CD4-positive, alpha-beta T cell (primary cell): Measurements from ENCODE around the gene SIN3A. TPM values are rescaled to one million over a fixed set of nuclear protein-coding genes. Genes with fewer than 3 reads are reported as not detected.

Source experiments
- ATAC-seq: fragments of 200-7000 bp; cut with Tn5 transposase; one replicate; pipeline ENCODE4 v1.10.0; 2022; ENCODE audit warnings: mild to moderate bottlenecking; ENCODE audit not compliant: poor library complexity
- CTCF ChIA-PET: fragments of 350-600 bp; sonication (Branson Sonifier 250); formaldehyde crosslinking; loops from one replicate; lab custom pipeline; 2021; ENCODE audit warnings: antibody characterized with exemption, inconsistent platforms; lab: Charles Lee
- POLR2A ChIA-PET: fragments of 350-600 bp; sonication (Branson Sonifier 250); formaldehyde crosslinking; loops from one replicate; lab custom pipeline; 2021; ENCODE audit warnings: antibody characterized with exemption, inconsistent platforms; lab: Charles Lee
- DNase-seq, 14 experiments: peaks; one replicate each; pipeline ENCODE4 v3.0.0-alpha.2; 2013 to 2020; ENCODE audit warnings: mixed read lengths in 2 of 14
- H3K27ac ChIP-seq, 2 donors: one replicate each; pipeline versions ENCODE4 v1.5.1 to v1.7.0; 2013; ENCODE audit warnings: low read length in 2 of 2, low read depth in 1 of 2, mild to moderate bottlenecking in 1 of 2
- H3K27me3 ChIP-seq, 2 experiments: 1 replicate in 1 of 2; 2 replicates in 1 of 2; pipeline versions ENCODE4 v1.6.1 to v1.7.0; 2013; ENCODE audit warnings: low read length in 2 of 2, control low read depth in 1 of 2, mild to moderate bottlenecking in 1 of 2, moderate library complexity in 1 of 2; ENCODE audit not compliant: insufficient read depth in 2 of 2, control insufficient read depth in 1 of 2
- H3K36me3 ChIP-seq: one replicate; pipeline ENCODE4 v1.6.1; 2013; ENCODE audit warnings: low read length, control low read depth; ENCODE audit not compliant: insufficient read depth
- H3K4me1 ChIP-seq: one replicate; pipeline ENCODE4 v1.6.1; 2013; ENCODE audit warnings: low read length, control low read depth; ENCODE audit not compliant: insufficient read depth
- H3K4me3 ChIP-seq: one replicate; pipeline ENCODE4 v1.5.1; 2013; ENCODE audit warnings: mild to moderate bottlenecking, low read length, moderate library complexity
- H3K9me3 ChIP-seq, 2 experiments: 1 replicate in 1 of 2; 2 replicates in 1 of 2; pipeline versions ENCODE4 v1.6.1 to v1.7.0; 2013; ENCODE audit warnings: low read length in 2 of 2, mild to moderate bottlenecking in 2 of 2, control low read depth in 1 of 2, moderate library complexity in 1 of 2; ENCODE audit not compliant: control insufficient read depth in 1 of 2, insufficient read depth in 1 of 2
- H3K27ac Mint-ChIP-seq: one replicate; pipeline ENCODE4 v1.8.0; 2020; ENCODE audit warnings: mixed read lengths
- H3K27me3 Mint-ChIP-seq: one replicate; pipeline ENCODE4 v1.8.0; 2021; ENCODE audit warnings: mixed read lengths
- H3K36me3 Mint-ChIP-seq: one replicate; pipeline ENCODE4 v1.8.0; 2021; ENCODE audit warnings: low read depth, mixed read lengths
- H3K4me1 Mint-ChIP-seq: one replicate; pipeline ENCODE4 v1.8.0; 2021; ENCODE audit warnings: low read depth, mixed read lengths
- H3K4me3 Mint-ChIP-seq: one replicate; pipeline ENCODE4 v1.8.0; 2020; ENCODE audit warnings: mild to moderate bottlenecking, mixed read lengths
- H3K9me3 Mint-ChIP-seq: one replicate; pipeline ENCODE4 v1.8.0; 2020; ENCODE audit warnings: mixed read lengths
- CTCF ChIP-seq: fragments of 200-600 bp; IDR thresholded peaks from one replicate; pipeline ENCODE4 v1.8.0; 2022; ENCODE audit warnings: antibody characterized with exemption, mild to moderate bottlenecking
- intact Hi-C, 2 experiments: fragments of 100-400 bp; cut with DNase I in 1 of 2; cut with micrococcal nuclease in 1 of 2; formaldehyde crosslinking; loops; one replicate each; pipeline versions ENCODE4 v1.15.1 to v1.9.0; 2023 to 2025; cut with DNase I, micrococcal nuclease
- total RNA-seq, 174 experiments: library from RNA in 2 of 174; stranded (reverse) in 2 of 174; gene quantifications; one replicate each; pipeline ENCODE4 v1.2.3 and lab custom pipeline; 2021 to 2026

The SIN3A gene
- total RNA-seq, 2 experiments from 2014 or later, result 136 to 141 TPM

- Histone ChIP-seq H3K27me3 (no peaks in the 10 kb centered on the region), H3K4me3 (no peak overlapping the region), H3K27ac (no peak overlapping the region), H3K4me1 (peaks cover 18% of the 10 kb centered on the region), H3K36me3 (peaks cover 29% of the 10 kb centered on the region), H3K9me3 (peaks cover 9 to 25% of the 10 kb centered on the region in 2 experiments)
- CTCF ChIA-PET, result interaction anchor here (2.5 kb wide), 1 partner anchor 13 kb away, joined by 9 read pairs; the partner anchor contains the start of gene MAN2C1
- POLR2A ChIA-PET, result interaction anchor here (1.9 to 9.6 kb wide), 2 partner anchors 14 to 97 kb away, joined by 5 to 146 read pairs; partner anchors contain the start of genes MAN2C1 and SIN3A
- no peak overlapping the region for H3K4me3 Mint-ChIP-seq
- H3K9me3 Mint-ChIP-seq, result peaks cover 7% of the 10 kb centered on the region
- H3K27me3 Mint-ChIP-seq, result no peaks in the 10 kb centered on the region
- intact Hi-C loops, result no loop called here
- ATAC-seq, result no peak
- H3K36me3 Mint-ChIP-seq, result peaks cover 24% of the 10 kb centered on the region
- no peak for TF ChIP-seq CTCF
- H3K4me1 Mint-ChIP-seq, result peaks cover 19% of the 10 kb centered on the region
- DNase-seq, result no peak
- H3K27ac Mint-ChIP-seq, result no peak overlapping the region
Measured at GRCh38 chr15:75354454-75354853, 97.0 kb downstream of the SIN3A start.

- Histone ChIP-seq H3K27ac (no peak overlapping the region), H3K4me1 (peaks cover 26% of the 10 kb centered on the region), H3K4me3 (no peak overlapping the region), H3K36me3 (peaks cover 24% of the 10 kb centered on the region), H3K9me3 (peaks cover 18 to 34% of the 10 kb centered on the region in 2 experiments), H3K27me3 (no peaks in the 10 kb centered on the region)
- Mint-ChIP-seq H3K9me3 (peaks cover 7% of the 10 kb centered on the region), H3K36me3 (peaks cover 20% of the 10 kb centered on the region), H3K4me3 (no peak overlapping the region), H3K27ac (peak overlapping the region; percentile 55), H3K4me1 (peaks cover 19% of the 10 kb centered on the region), H3K27me3 (no peaks in the 10 kb centered on the region)
- intact Hi-C loops, result no loop called here
- DNase-seq (no peak), ATAC-seq (no peak)
- CTCF ChIA-PET, result interaction anchor here (2.5 kb wide), 1 partner anchor 14 kb away, joined by 9 read pairs; the partner anchor contains the start of gene MAN2C1
- no peak for TF ChIP-seq CTCF
- POLR2A ChIA-PET, result interaction anchor here (1.9 to 9.6 kb wide), 3 partner anchors 15 to 101 kb away, joined by 5 to 146 read pairs (median 7); partner anchors contain the start of genes MAN2C1 and SIN3A
Measured at GRCh38 chr15:75353604-75354003, 97.9 kb downstream of the SIN3A start.

GRCh38 chr15:75352186-75353080 is 99.1 kb downstream of the SIN3A start:
- CTCF ChIA-PET, result interaction anchor here (2.5 kb wide), 1 partner anchor 15 kb away, joined by 9 read pairs; the partner anchor contains the start of gene MAN2C1
- intact Hi-C loops, result no loop called here
- Mint-ChIP-seq H3K27ac (no peak overlapping the region), H3K36me3 (peaks cover 15% of the 10 kb centered on the region), H3K4me1 (peaks cover 26% of the 10 kb centered on the region), H3K4me3 (no peak overlapping the region), H3K27me3 (no peaks in the 10 kb centered on the region), H3K9me3 (peaks cover 7% of the 10 kb centered on the region)
- TF ChIP-seq CTCF, result no peak
- ATAC-seq (no peak), DNase-seq (no peak)
- Histone ChIP-seq H3K27ac (no peak overlapping the region), H3K4me1 (peaks cover 37% of the 10 kb centered on the region), H3K4me3 (no peak overlapping the region), H3K36me3 (peaks cover 16% of the 10 kb centered on the region), H3K9me3 (peaks cover 21 to 44% of the 10 kb centered on the region in 2 experiments), H3K27me3 (no peaks in the 10 kb centered on the region)
- POLR2A ChIA-PET, result interaction anchor here (1.5 to 9.6 kb wide), 4 partner anchors 16 to 288 kb away, joined by 5 to 146 read pairs (median 6); partner anchors contain the start of genes IMP3, MAN2C1 and SIN3A
